Stimulated activated CD4-positive, alpha-beta T cell treated with anti-CD3 and anti-CD28 coated beads, Interleukin-2, amount 100 ng/mL, for 4 hours (primary cell): ENCODE data around the gene UPB1.
"Not testable (repeated sequence)": the region's sequence is repeated elsewhere in the genome, so short reads cannot be mapped to it uniquely, and the experiment has no call there.

Experiments
- DNase-seq: peaks from one replicate; pipeline ENCODE4 v3.0.0-alpha.2; 2020; ENCODE audit warnings: low read depth

The UPB1 gene

GRCh38 chr22:24481641-24482040, 13.5 kb upstream of the UPB1 start:
- DNase-seq = no peak

GRCh38 chr22:24482575-24482974, 12.6 kb upstream of the UPB1 start:
- no peak for DNase-seq

GRCh38 chr22:24482998-24483397, 12.1 kb upstream of the UPB1 start:
- DNase-seq = no peak

DNA sequence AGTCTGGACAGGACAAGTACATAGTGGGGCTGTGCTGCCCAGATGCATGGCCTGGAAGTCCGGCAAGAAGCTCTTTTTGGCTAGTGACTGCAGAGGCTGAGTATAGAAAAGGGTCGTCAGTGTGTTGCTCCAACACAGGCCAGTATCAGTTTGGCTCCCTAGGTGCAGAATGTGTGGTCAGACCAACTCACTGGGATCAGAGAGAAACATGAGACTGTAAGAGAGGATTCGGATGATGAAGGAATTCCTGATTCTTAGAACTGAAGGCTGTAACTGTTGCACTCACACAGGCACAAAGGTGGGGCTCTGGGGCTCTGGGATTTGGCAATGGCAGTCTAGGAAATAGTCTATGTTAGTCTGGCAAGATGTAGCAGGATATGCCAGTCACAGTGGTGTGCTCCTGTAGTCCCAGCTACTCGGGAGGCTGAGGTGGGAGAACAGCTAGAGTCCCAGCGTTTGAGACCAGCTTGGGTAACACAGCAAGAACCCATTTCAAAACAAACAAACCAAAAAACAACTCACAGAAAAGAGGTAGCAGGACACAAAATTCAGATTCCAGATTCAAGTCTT, 11.1 kb upstream of the UPB1 start:
- no peak for DNase-seq

GRCh38 chr22:24485170-24485569, 10.0 kb upstream of the UPB1 start:
- DNase-seq = no peak

DNA sequence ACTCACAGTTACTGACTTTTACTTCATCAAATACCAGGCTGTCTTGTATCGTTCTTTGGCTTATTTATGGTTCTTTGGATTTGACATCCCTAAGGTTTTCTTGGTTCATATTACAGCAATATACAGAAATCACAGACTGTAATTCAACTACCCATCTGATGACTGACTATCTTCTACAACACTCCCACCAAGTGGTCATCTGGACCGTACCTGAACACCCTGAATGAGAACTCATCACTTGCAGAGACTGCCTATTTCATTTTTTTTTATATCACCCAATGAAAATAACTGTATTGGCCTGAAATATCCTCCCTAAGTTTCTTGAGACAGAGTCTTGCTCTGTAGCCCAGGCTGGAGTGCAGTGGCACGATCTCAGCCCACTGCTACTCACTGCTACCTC, 9.5 kb upstream of the UPB1 start:
- peak; percentile 7 for DNase-seq

DNA sequence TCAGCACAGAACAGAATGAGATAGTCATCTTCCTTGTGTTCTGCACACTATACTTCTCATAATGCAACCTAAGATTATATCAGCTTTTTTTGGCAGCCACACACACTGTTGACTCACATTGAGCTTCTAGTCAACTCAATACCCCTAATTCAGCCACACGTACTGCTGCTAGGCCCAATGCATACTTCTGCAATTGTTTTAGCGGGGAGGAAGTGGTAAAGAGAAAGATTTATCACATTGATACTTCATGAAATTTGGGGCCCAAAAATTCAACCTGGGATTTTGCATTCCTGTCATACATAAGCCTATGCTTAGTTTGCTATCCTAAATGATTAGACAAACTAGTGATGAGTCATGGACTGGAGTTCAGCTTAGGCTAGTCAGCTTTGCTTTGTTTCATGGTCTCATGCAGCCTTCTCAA, 8.6 kb upstream of the UPB1 start:
- no peak for DNase-seq

- no peak for DNase-seq
Measured at GRCh38 chr22:24489011-24489410, 6.1 kb upstream of the UPB1 start.

GRCh38 chr22:24489434-24489833, 5.7 kb upstream of the UPB1 start:
- not testable (repeated sequence) for DNase-seq

GRCh38 chr22:24492391-24492790, 2.7 kb upstream of the UPB1 start:
- no peak for DNase-seq

- no peak for DNase-seq
Measured at GRCh38 chr22:24494167-24494527, 985 bp upstream of the UPB1 start.

GRCh38 chr22:24495365-24495675, 188 bp downstream of the UPB1 start:
- no peak for DNase-seq

DNA sequence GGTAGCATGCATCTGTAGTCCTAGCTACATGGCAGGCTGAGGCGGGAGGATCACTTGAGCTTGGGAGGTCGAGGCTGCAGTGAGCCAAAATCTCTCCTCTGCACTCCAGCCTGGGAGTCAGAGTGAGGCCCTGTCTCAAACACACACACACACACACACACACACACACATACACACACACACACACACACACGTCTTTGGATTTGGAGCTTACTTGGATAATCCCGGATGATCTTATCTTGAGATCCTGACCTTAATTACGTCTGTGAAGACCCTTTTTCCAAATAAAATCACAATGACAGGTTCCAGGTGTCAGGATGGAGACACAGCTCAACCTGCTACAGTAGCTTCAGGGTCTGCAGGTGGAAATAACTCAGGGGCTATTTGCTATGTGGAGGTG, 1.1 kb downstream of the UPB1 start:
- no peak for DNase-seq

GRCh38 chr22:24496661-24497060, 1.5 kb downstream of the UPB1 start:
- DNase-seq = no peak

DNA sequence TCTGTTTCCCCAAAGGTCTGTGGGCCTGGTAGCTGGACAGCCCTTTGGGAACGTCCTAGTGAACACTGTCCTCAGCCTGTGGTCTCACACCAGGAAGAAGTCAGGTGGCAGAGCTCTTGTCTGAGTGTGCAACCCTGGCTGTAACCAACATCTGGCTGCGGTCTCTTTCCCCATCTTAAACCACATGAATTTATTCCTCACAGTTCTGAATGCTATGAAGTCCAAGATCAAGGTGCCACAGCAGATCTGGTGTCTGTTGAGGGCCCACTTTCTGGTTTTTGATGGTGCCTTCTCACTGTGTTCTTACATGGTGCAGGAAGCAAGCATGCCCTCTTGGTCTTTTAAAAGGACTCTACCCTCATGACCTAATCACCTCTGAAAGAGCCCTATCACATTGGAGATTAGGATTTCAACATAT, 2.7 kb downstream of the UPB1 start:
- no peak for DNase-seq

DNA sequence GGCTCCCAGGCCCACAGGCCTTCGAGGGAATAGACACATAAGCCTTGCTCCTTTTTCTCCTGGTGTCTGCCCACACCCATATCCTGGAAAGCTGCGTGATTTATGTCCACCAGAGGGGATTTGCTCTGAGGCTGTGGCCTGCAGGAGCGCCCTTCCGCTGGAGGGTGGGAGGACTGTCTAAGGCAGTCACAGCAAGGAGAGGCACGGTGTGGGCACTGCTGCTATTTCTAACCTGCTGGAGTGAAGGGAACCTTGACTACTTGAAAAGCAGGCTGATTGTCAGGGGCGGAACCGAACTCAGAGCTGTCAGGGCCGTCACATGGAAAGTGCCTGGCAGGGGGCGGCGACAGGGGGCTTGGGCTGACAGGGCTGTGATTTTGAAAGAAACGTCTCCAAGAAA, 3.7 kb downstream of the UPB1 start:
- DNase-seq = no peak

DNA sequence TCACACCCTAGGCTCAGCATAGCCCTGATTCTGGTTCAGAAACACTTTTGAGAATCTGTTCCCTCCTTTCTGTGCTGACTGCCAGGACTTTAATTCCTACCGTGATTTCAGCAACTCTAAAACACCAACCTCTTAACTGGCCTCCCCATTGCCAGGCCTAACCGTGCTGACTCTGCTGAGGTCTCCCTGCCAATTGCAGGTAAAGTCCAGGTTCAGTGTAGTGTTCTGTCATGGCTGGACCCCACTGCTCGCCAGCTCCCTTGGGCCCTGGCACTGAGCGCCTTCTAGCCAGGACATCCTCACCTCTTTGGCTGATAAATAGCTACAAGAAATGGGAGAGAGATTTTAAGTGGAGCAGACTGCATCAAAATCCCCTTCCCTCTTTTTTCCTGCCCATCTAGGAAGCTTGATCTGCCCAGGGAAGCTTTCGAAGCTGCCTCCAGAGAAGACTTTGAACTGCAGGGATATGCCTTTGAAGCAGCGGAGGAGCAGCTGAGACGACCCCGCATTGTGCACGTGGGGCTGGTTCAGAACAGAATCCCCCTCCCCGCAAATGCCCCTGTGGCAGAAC, 4.7 kb downstream of the UPB1 start:
- no peak for DNase-seq

DNA sequence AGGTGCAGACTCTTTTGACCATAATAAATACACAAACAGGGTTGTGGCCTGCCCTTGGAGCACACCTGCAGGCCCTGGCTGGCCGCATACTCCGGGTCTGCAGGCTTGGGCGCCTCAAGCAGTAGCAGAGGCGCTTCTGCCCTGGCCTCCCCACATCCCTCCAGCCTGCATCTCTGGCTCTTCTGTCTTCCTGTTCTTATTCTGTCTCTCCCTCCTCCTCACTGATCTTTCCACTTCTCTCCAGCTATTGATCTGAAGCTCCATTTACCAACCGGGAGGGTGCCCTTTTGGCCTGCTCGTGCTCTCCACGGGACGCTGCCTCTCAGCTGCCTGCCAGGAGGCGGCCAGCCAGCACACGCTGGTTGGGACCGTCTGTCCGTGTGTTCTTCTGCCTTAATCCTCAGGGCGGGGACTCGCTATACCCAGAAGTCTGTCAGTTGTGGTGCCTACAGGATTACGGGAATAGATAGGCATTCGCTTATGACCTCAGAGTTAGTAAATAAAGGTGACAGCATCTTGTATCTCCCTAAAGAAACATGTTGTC, 5.2 kb downstream of the UPB1 start:
- no peak for DNase-seq

- DNase-seq = no peak
Measured at GRCh38 chr22:24501301-24502005, 6.3 kb downstream of the UPB1 start.

DNA sequence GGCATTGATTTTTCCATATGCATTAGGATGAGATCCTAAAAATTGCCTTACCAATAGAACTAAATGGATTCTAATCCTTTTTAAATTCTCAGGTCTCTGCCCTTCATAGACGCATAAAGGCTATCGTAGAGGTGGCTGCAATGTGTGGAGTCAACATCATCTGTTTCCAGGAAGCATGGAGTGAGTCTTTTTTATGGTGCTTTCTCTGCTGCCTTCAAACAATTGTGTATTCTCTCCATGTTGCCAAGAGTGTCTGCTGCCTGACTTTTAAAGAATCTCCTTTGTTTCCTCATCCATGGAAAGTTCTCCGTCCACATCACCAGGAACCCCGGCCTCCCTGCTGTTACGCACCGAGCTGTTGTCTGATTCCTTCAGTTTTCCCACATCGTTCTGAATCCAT, 6.9 kb downstream of the UPB1 start:
- no peak for DNase-seq

DNA sequence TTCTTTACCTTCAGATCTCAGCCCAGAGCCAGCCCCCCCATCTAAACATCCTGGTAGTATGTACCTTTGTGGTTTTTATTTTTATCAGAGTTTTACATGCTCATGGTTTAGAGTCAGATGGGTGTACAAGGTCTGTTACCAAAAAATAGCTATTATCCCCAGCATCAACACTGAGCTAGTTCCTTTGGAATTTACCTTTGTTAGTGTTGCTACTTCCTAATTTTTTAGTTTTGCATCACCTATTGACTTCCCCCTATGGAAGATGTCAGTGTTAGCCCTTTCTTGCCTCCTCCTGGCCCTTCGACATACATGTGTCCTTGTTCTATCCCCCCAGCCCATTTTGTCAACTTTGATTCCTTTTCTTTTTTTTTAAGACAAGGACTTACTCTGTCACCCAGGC, 7.4 kb downstream of the UPB1 start:
- DNase-seq = no peak

DNA sequence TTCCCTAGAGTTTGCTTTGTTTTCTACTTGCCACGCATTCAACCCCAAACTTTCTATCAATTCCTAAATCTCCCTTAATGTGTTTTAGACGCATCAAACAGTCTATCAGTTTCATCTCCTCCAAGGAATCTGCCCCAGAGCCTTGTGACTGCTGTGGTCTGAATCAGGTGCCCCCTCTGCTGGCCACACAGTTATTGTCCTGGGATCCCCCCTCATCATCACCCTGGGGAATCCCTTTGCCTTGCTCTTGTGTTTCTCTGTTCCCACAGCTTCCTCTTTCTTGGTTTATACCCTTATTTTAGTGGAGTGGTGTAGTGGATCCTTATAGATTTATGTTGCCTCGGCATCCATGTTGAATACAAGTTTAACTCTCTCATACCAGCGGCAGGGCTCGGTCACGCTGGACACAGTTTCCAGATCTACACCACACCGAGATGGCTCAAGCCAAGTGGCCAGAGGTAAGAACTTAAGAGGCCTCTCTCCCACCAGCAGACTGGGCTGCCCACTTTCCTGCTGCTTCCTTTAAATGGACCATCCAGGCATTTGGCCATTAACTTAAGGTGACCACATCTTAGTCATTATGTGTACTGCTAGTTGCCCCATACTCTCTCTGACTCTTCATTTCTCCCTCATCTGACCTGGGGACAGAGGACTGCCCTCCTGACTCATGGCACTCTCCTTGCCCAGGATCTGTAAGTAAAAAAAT, 8.2 kb downstream of the UPB1 start:
- peak; percentile 49 for DNase-seq

DNA sequence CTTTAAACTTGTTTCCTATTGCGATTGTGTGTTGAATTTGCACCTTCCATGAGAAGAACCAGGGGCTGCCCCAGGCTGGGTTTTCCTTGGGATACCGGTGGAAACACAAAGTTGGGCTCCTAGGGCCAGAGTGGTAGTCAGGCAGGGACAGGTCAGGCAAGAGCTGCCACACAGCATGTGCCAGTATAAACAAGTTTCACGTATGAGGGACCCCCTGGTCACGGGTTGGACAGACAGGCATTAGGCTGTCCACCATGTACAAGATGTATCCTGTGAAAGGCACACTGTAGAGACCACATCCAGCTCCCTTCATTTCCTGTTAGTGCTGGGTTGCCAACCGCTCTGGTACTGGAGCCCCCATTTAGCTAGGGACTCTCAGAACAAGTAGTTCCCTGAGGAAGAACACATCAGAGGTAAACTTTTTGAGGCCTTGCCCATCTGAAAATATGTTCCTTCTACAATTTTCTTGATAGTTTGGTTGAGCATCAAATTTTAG, 8.8 kb downstream of the UPB1 start:
- no peak for DNase-seq
